Gastroesophageal sphincter (tissue), 4 donors: Measurements from ENCODE around the gene SIVA1. TPM values are rescaled to one million over a fixed set of nuclear protein-coding genes. Genes with fewer than 3 reads are reported as not detected.
A peak's percentile ranks its signal among the peaks of the same experiment; 100 is the strongest.

Experiments used
- ATAC-seq: fragments of 150-250 bp; one replicate; pipeline ENCODE4 v1.9.1; 2016; ENCODE audit warnings: mild to moderate bottlenecking, moderate library complexity
- H3K27ac ChIP-seq, 4 donors: fragments of 200-600 bp; sonication (generic) in 3 of 4; 1 replicate in 3 of 4; 2 replicates in 1 of 4; pipeline ENCODE4 v1.5.1; 2016 to 2019
- H3K27me3 ChIP-seq: fragments of 200-600 bp; sonication (generic); one replicate; pipeline ENCODE4 v1.5.1; 2019
- H3K36me3 ChIP-seq, 2 donors: fragments of 200-600 bp; sonication (generic); one replicate each; pipeline ENCODE4 v1.5.1; 2019; ENCODE audit warnings: control low read depth in 1 of 2
- H3K4me1 ChIP-seq, 3 donors: fragments of 200-600 bp; sonication (generic); 1 replicate in 2 of 3; 2 replicates in 1 of 3; pipeline ENCODE4 v1.5.1; 2016 to 2019; ENCODE audit warnings: control low read depth in 2 of 3
- H3K4me3 ChIP-seq, 2 donors: fragments of 200-600 bp; sonication (generic); one replicate each; pipeline ENCODE4 v1.5.1; 2019; ENCODE audit warnings: mild to moderate bottlenecking in 1 of 2, moderate library complexity in 1 of 2
- H3K9me3 ChIP-seq, 3 donors: fragments of 200-600 bp; sonication (generic); one replicate each; pipeline ENCODE4 v1.5.1; 2017 to 2019; ENCODE audit warnings: control low read depth in 2 of 3
- EP300 ChIP-seq: sonication (generic); formaldehyde crosslinking; IDR thresholded peaks from one replicate; pipeline ENCODE4 v1.6.1; 2017; ENCODE audit warnings: antibody characterized with exemption, mild to moderate bottlenecking
- POLR2A ChIP-seq, 2 donors: fragments of 450-650 bp; IDR thresholded peaks; one replicate each; pipeline ENCODE4 v1.6.1; 2017; ENCODE audit warnings: antibody characterized with exemption in 2 of 2, mild to moderate bottlenecking in 2 of 2, moderate library complexity in 1 of 2
- POLR2AphosphoS5 ChIP-seq: sonication (generic); formaldehyde crosslinking; IDR thresholded peaks from one replicate; pipeline ENCODE4 v1.6.1; 2017; ENCODE audit warnings: antibody characterized with exemption
- WGBS, 2 donors: methylation state at CpG; one replicate each; pipeline ENCODE4 v1.1.5; 2018; ENCODE audit warnings: low coverage in 1 of 2; 5-methylcytosine and 5-hydroxymethylcytosine counted together
- total RNA-seq, 4 donors: library from RNA; depleted of rRNA; stranded (reverse); fragments of >200 nt; gene quantifications; one replicate each; pipeline ENCODE4 v1.1.0, GENCODE V29; 2016
- TF ChIP-seq, protein P1 (sequence below), 4 experiments: fragments of 200-600 bp in 2 of 4; fragments of 450-650 bp in 2 of 4; sonication (generic) in 1 of 4; IDR thresholded peaks; one replicate each; pipeline ENCODE4 v1.5.1; 2017 to 2019; ENCODE audit warnings: antibody characterized with exemption in 4 of 4, mild to moderate bottlenecking in 2 of 4, moderate library complexity in 2 of 4

SIVA1 gene
- total RNA-seq, 4 donors from 2014 or later, result 188 to 513 (median 363) TPM

DNA sequence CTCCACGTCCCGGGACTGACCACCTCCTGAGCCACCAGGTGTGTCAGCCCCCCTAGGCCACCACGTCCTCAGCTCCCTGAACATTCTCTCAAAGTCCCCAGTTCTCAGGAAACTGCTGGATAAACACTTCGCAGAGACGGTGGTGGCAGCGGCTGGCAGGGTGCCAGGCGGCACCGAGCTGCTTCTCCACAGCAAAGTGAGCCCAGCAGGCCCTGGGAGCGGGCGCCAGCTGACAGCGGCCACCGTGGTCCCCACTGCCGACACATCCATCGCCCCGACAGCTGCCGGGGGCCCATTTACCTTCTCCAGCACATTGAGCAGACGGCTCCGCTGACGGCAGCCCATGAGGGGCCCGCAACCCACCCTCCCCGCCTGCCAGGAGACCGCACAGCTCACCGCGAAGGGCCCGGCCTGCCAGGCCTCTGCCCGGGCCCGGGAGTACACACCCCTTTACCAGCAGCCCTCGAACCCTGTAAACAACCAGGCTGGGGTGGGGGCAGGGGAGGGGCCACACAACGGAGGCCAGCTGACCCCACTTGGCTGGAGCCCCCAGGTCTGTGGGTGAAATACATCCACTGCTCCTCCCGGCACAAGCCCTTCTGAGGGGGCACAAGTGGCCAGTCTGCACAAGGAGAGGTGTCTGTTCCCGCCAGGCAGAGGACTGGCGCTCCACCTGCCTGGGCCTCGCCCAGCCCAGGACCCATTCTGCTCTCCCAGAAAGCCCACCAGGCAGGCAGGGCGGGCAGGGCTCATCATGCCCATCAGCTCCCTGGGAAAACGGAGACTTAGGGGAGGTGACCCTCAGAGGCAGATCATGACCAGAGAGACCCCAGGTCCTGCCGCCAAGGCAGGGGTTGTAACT lies 32.1 kb downstream of the SIVA1 start:
- peak overlapping the region in 3 of 4 donors; percentile 24 to 46 (median 43) for H3K27ac ChIP-seq
- no peaks in the 10 kb centered on the region for H3K27me3 ChIP-seq
- H3K4me1 ChIP-seq, result peaks cover 0 to 97% (median 25%) of the 10 kb centered on the region in 3 donors
- peaks cover 0 to 59% of the 10 kb centered on the region in 2 donors for H3K36me3 ChIP-seq
- ATAC-seq, result no peak
- no peak overlapping the region for H3K4me3 ChIP-seq
- H3K9me3 ChIP-seq, result no peaks in the 10 kb centered on the region
- 100% methylated on average over 1 of the region's 36 CpGs; no CpG with 5 or more reads in 1 of the 2 donors for WGBS, 2 donors
- TF ChIP-seq POLR2AphosphoS5, result peak; percentile 22
- no peak for TF ChIP-seq EP300

DNA sequence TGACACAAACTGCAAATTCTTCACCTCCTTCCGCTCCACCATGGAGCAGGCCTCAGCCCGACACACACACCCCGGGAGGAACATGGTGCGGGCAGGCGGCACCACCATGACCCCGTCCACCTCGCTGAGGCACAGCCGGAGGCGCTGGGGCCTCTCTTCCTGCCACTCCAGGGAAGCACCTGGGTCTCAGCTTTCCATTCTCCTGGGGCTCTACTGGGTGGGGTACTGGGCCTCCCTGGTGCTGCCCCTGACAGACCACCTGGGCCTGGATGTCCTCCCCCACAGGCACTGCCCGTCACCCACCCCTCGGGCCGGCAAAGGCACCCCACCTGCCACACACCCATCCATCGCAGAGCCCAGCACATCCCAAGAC lies 32.7 kb downstream of the SIVA1 start:
- Histone ChIP-seq H3K4me3 (no peak overlapping the region), H3K9me3 (no peaks in the 10 kb centered on the region), H3K36me3 (peaks cover 0 to 59% of the 10 kb centered on the region in 2 donors), H3K27ac (no peak overlapping the region), H3K4me1 (peaks cover 0 to 99% (median 25%) of the 10 kb centered on the region in 3 donors), H3K27me3 (no peaks in the 10 kb centered on the region)
- no peak for ATAC-seq
- TF ChIP-seq POLR2A (IDR thresholded peaks at IDR 0.05) (no peak), EP300 (no peak), POLR2AphosphoS5 (no peak)
- TF ChIP-seq, protein P1, sequence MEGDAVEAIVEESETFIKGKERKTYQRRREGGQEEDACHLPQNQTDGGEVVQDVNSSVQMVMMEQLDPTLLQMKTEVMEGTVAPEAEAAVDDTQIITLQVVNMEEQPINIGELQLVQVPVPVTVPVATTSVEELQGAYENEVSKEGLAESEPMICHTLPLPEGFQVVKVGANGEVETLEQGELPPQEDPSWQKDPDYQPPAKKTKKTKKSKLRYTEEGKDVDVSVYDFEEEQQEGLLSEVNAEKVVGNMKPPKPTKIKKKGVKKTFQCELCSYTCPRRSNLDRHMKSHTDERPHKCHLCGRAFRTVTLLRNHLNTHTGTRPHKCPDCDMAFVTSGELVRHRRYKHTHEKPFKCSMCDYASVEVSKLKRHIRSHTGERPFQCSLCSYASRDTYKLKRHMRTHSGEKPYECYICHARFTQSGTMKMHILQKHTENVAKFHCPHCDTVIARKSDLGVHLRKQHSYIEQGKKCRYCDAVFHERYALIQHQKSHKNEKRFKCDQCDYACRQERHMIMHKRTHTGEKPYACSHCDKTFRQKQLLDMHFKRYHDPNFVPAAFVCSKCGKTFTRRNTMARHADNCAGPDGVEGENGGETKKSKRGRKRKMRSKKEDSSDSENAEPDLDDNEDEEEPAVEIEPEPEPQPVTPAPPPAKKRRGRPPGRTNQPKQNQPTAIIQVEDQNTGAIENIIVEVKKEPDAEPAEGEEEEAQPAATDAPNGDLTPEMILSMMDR (IDR thresholded peaks at IDR 0.05), result no peak
- 86% methylated on average over 8 of the region's 13 CpGs; no CpG with 5 or more reads in 1 of the 2 donors for WGBS, 2 donors

DNA sequence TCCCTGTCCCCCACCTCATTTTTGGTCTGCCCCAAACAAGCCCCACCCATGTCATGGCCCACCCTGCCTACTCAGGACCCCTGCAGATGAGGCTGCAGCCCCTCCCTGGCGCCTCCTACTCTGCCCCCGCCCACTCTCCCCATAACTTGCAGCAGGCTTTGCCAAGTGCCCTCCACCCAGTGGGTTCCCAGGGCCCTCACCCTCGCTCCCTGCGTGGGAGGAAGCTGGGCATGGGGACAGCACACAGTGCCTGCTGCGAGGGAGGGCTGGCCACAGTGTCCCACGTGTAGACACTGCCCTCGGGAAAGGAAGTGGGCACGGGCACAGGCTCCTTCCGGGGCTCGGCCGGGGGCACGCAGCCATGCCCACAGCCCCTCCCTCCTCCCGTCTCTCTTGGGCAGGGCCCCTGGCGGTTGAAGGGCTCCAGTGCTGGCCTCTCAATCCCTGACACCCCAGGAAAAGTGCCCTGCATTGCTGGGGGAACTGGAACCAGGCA lies 33.2 kb downstream of the SIVA1 start:
- Histone ChIP-seq H3K27me3 (no peaks in the 10 kb centered on the region), H3K4me3 (no peak overlapping the region), H3K9me3 (no peaks in the 10 kb centered on the region), H3K27ac (no peak overlapping the region), H3K36me3 (peaks cover 0 to 63% of the 10 kb centered on the region in 2 donors), H3K4me1 (peaks cover 0 to 99% (median 25%) of the 10 kb centered on the region in 3 donors)
- peak; percentile 46 for ATAC-seq
- WGBS, 2 donors, result no CpG with 5 or more reads among the region's 14 CpGs
- TF ChIP-seq POLR2AphosphoS5 (no peak), POLR2A (IDR thresholded peaks at IDR 0.05) (no peak), EP300 (no peak)
- TF ChIP-seq, protein P1 (IDR thresholded peaks at IDR 0.05), result no peak

DNA sequence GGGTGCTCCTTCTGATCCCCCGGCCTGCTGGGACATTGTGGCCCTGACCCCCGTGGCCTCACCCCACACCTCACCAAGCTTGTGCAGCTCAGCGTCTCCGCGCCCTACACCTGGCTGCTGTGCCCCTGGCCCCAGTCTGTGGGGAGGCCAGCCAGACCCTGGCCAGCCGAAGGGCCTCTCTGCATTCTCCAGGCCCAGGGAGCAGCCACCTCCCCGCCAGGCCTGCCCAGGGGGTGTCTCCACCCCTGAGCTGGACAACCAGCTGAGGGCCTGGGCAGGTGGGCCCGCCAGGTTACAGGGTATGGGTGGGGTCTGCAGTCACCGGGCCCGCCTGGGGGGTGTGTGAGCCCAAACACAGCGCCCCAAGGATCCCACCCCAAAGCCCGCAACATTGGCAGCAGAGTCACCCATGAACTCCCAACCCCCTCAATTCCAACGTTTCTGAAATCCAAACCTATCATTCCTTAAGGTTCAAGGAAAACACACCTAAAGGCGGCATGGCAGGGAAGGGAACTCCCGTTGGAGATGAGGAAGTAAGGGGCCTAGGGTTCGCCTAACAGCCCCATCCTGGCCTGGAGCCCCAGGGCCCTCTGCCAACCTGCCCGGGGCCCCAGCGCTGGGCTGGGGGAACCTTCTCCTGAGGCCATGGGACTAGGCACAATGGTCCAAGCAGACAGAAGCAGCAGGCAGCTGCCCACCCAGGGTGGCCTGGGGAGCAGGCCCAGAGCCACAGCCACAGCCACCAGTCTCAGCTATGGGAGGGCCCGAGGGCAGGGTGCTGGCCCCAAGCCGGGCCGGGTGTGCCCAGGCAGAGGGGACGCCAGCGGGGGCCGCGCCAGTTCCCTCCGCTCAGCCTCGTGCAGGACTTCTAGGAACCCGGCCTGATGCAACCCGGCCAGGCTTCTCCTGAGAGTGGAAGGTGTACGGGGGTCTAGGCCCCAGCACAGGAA lies 34.1 kb downstream of the SIVA1 start:
- peaks cover 0 to 65% of the 10 kb centered on the region in 2 donors for H3K36me3 ChIP-seq
- TF ChIP-seq, protein P1 (IDR thresholded peaks at IDR 0.05), result no peak
- TF ChIP-seq EP300 (no peak), POLR2A (IDR thresholded peaks at IDR 0.05) (no peak), POLR2AphosphoS5 (no peak)
- peak overlapping the region in 1 of 4 donors; percentile 38 for H3K27ac ChIP-seq
- WGBS, 2 donors, result 17 to 100% methylated on average over 1 of the region's 30 CpGs
- no peak overlapping the region for H3K4me3 ChIP-seq
- H3K4me1 ChIP-seq, result peaks cover 0 to 99% (median 27%) of the 10 kb centered on the region in 3 donors
- H3K9me3 ChIP-seq, result no peaks in the 10 kb centered on the region
- no peak for ATAC-seq
- H3K27me3 ChIP-seq, result no peaks in the 10 kb centered on the region

DNA sequence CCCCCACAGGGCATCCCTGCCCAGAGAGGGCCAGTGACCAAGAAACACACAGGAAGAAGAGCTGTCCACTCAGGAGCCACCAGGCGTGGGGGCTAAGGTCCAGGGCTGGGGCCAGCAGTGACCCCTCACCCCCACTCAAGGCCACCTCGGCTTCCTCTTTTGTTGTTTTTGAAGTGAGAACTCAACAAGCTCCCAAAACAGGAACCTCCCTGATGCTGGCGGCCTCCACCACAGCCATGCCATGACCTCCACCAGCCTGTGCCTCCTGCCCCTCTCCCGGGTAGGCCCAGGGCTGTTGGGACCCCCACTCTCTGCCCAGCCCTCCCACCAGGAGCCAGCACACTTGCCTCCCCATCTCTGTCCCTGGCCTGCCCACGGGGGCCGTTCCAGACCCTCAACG lies 34.8 kb downstream of the SIVA1 start:
- no peak for ATAC-seq
- no peaks in the 10 kb centered on the region for H3K9me3 ChIP-seq
- WGBS, 2 donors, result 100% methylated on average over 1 of the region's 7 CpGs; no CpG with 5 or more reads in 1 of the 2 donors
- peak overlapping the region in 1 of 4 donors; percentile 38 for H3K27ac ChIP-seq
- H3K27me3 ChIP-seq, result no peaks in the 10 kb centered on the region
- no peak for TF ChIP-seq EP300
- TF ChIP-seq, protein P1 (IDR thresholded peaks at IDR 0.05), result no peak
- no peak for TF ChIP-seq POLR2AphosphoS5
- TF ChIP-seq POLR2A (IDR thresholded peaks at IDR 0.05), result no peak
- peaks cover 0 to 68% of the 10 kb centered on the region in 2 donors for H3K36me3 ChIP-seq
- peaks cover 0 to 99% (median 35%) of the 10 kb centered on the region in 3 donors for H3K4me1 ChIP-seq
- no peak overlapping the region for H3K4me3 ChIP-seq
